Measurements from ENCODE around the gene ESPL1. TPM values are rescaled to one million over a fixed set of nuclear protein-coding genes. Genes with fewer than 3 reads are reported as not detected.

The ESPL1 gene
- total and polyA plus RNA-seq, 2 of the 13 experiments (the other 11 are each of a cell fraction or from before 2014, with no cell fraction given), result 5.8 to 11.5 TPM

DNA sequence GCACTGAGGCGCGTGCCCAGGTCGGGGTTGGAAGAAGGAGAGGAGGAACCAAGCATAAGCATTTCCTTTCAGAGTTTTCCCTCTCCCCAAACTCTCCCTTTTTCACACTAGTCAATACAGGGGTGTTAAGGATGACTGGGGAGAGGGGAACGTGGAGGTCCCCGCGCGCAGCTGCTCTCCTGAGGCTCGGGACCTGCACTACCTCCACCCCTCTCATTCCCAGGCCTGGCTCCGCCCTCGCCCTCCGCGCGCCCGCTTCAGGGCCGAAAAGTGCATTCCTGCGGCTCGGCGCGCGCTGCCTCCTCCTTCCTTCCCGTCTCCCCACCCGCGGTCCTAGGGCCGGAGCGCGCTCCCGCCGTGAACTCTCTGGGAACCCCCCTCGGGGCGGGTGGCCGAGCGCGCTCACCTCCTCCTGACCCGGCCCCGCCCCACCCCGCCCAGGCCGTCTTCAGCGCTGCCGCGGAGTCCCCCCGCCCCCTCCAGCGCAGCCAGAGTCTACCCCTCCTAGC lies 47.4 kb upstream of the ESPL1 start (continued):
- TF ChIP-seq, protein P1, sequence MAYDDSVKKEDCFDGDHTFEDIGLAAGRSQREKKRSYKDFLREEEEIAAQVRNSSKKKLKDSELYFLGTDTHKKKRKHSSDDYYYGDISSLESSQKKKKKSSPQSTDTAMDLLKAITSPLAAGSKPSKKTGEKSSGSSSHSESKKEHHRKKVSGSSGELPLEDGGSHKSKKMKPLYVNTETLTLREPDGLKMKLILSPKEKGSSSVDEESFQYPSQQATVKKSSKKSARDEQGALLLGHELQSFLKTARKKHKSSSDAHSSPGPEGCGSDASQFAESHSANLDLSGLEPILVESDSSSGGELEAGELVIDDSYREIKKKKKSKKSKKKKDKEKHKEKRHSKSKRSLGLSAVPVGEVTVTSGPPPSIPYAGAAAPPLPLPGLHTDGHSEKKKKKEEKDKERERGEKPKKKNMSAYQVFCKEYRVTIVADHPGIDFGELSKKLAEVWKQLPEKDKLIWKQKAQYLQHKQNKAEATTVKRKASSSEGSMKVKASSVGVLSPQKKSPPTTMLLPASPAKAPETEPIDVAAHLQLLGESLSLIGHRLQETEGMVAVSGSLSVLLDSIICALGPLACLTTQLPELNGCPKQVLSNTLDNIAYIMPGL (CRISPR knock-in tag; IDR thresholded peaks at IDR 0.05; ENCODE audit: borderline replicate concordance in 1 of 2, low read depth in 1 of 2), result no peak; a peak in 1 of 4 replicates
- no peak for TF ChIP-seq JUN (CRISPR knock-in tag; IDR thresholded peaks at IDR 0.05)
- no peak for TF ChIP-seq ZNF446 (CRISPR knock-in tag; IDR thresholded peaks at IDR 0.05)
- TF ChIP-seq ZNF451 (CRISPR knock-in tag; IDR thresholded peaks at IDR 0.05), result no peak
- TF ChIP-seq, protein P2, sequence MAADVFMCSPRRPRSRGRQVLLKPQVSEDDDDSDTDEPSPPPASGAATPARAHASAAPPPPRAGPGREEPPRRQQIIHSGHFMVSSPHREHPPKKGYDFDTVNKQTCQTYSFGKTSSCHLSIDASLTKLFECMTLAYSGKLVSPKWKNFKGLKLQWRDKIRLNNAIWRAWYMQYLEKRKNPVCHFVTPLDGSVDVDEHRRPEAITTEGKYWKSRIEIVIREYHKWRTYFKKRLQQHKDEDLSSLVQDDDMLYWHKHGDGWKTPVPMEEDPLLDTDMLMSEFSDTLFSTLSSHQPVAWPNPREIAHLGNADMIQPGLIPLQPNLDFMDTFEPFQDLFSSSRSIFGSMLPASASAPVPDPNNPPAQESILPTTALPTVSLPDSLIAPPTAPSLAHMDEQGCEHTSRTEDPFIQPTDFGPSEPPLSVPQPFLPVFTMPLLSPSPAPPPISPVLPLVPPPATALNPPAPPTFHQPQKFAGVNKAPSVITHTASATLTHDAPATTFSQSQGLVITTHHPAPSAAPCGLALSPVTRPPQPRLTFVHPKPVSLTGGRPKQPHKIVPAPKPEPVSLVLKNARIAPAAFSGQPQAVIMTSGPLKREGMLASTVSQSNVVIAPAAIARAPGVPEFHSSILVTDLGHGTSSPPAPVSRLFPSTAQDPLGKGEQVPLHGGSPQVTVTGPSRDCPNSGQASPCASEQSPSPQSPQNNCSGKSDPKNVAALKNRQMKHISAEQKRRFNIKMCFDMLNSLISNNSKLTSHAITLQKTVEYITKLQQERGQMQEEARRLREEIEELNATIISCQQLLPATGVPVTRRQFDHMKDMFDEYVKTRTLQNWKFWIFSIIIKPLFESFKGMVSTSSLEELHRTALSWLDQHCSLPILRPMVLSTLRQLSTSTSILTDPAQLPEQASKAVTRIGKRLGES (CRISPR knock-in tag; IDR thresholded peaks at IDR 0.05; ENCODE audit: borderline replicate concordance), result no peak
- TF ChIP-seq ZBTB38 (CRISPR knock-in tag; IDR thresholded peaks at IDR 0.05), result no peak
- TF ChIP-seq ZSCAN9 (CRISPR knock-in tag; IDR thresholded peaks at IDR 0.05; ENCODE audit: borderline replicate concordance), result no peak
- TF ChIP-seq RNF2 (conservative IDR thresholded peaks at IDR 0.05; ENCODE audit: low read depth), result no peak
- TF ChIP-seq SNRNP70 (IDR thresholded peaks at IDR 0.05; ENCODE audit: low read depth, low read length), result no peak
- TF ChIP-seq ZNF564 (CRISPR knock-in tag; IDR thresholded peaks at IDR 0.05), result peak; percentile 8; the same call in 1 of the 2 replicates
- no peak for TF ChIP-seq PHF8 (CRISPR knock-in tag; IDR thresholded peaks at IDR 0.05)
- TF ChIP-seq KMT2B (CRISPR knock-in tag; IDR thresholded peaks at IDR 0.05), result no peak
- no peak for TF ChIP-seq ATRX (CRISPR knock-in tag; IDR thresholded peaks at IDR 0.05; ENCODE audit: borderline replicate concordance)
- TF ChIP-seq NFATC3 (CRISPR knock-in tag; IDR thresholded peaks at IDR 0.05), result no peak
- no peak for TF ChIP-seq SIX4 (CRISPR knock-in tag; IDR thresholded peaks at IDR 0.05)
- no peak for TF ChIP-seq NONO (IDR thresholded peaks at IDR 0.05)
- no peak for TF ChIP-seq NONO (CRISPR knock-in tag; conservative IDR thresholded peaks at IDR 0.05)
- TF ChIP-seq ZC3H13 (CRISPR knock-in tag; IDR thresholded peaks at IDR 0.05), result no peak
- TF ChIP-seq, protein P3, sequence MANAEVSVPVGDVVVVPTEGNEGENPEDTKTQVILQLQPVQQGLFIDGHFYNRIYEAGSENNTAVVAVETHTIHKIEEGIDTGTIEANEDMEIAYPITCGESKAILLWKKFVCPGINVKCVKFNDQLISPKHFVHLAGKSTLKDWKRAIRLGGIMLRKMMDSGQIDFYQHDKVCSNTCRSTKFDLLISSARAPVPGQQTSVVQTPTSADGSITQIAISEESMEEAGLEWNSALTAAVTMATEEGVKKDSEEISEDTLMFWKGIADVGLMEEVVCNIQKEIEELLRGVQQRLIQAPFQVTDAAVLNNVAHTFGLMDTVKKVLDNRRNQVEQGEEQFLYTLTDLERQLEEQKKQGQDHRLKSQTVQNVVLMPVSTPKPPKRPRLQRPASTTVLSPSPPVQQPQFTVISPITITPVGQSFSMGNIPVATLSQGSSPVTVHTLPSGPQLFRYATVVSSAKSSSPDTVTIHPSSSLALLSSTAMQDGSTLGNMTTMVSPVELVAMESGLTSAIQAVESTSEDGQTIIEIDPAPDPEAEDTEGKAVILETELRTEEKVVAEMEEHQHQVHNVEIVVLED (CRISPR knock-in tag; IDR thresholded peaks at IDR 0.05; ENCODE audit: borderline replicate concordance), result no peak
- TF ChIP-seq, protein P4, sequence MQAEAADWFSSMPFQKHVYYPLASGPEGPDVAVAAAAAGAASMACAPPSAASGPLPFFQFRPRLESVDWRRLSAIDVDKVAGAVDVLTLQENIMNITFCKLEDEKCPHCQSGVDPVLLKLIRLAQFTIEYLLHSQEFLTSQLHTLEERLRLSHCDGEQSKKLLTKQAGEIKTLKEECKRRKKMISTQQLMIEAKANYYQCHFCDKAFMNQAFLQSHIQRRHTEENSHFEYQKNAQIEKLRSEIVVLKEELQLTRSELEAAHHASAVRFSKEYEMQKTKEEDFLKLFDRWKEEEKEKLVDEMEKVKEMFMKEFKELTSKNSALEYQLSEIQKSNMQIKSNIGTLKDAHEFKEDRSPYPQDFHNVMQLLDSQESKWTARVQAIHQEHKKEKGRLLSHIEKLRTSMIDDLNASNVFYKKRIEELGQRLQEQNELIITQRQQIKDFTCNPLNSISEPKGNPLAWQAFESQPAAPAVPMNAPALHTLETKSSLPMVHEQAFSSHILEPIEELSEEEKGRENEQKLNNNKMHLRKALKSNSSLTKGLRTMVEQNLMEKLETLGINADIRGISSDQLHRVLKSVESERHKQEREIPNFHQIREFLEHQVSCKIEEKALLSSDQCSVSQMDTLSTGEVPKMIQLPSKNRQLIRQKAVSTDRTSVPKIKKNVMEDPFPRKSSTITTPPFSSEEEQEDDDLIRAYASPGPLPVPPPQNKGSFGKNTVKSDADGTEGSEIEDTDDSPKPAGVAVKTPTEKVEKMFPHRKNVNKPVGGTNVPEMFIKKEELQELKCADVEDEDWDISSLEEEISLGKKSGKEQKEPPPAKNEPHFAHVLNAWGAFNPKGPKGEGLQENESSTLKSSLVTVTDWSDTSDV (CRISPR knock-in tag; IDR thresholded peaks at IDR 0.05), result no peak
- TF ChIP-seq CHD2 (IDR thresholded peaks at IDR 0.05; ENCODE audit: low read depth, low read length), result no peak
- no peak for TF ChIP-seq KDM5A (IDR thresholded peaks at IDR 0.05; ENCODE audit: borderline replicate concordance, low read length)

All from HepG2 (cell line).